GM21381 (cell line): ENCODE results near the gene JAKMIP1.

ENCODE experiments used
- ATAC-seq: cut with Tn5 transposase; IDR thresholded peaks from one replicate; pipeline ENCODE4 v1.9.1; 2021; ENCODE audit warnings: mild to moderate bottlenecking, moderate library complexity; ENCODE audit not compliant: unreplicated experiment

JAKMIP1 gene

GRCh38 chr4:6204871-6205566 is 4.7 kb upstream of the JAKMIP1 start:
- no peak for ATAC-seq

GRCh38 chr4:6204098-6204497 is 3.7 kb upstream of the JAKMIP1 start:
- no peak for ATAC-seq

GRCh38 chr4:6201580-6202091 is 1.3 kb upstream of the JAKMIP1 start:
- no peak for ATAC-seq

- peak; percentile 11 for ATAC-seq
Observed at GRCh38 chr4:6200922-6201362, 593 bp upstream of the JAKMIP1 start.

- no peak for ATAC-seq
Observed at GRCh38 chr4:6199422-6199921, 877 bp downstream of the JAKMIP1 start.

GRCh38 chr4:6198768-6199421 is 1.5 kb downstream of the JAKMIP1 start:
- no peak for ATAC-seq

GRCh38 chr4:6198278-6198677 is 2.1 kb downstream of the JAKMIP1 start:
- no peak for ATAC-seq

GRCh38 chr4:6197433-6198174 is 2.7 kb downstream of the JAKMIP1 start:
- no peak for ATAC-seq

- no peak for ATAC-seq
Observed at GRCh38 chr4:6196871-6197270, 3.5 kb downstream of the JAKMIP1 start.

- ATAC-seq: no peak
Observed at GRCh38 chr4:6196324-6196723, 4.0 kb downstream of the JAKMIP1 start.

- ATAC-seq: no peak
Observed at GRCh38 chr4:6195602-6196319, 4.6 kb downstream of the JAKMIP1 start.

- ATAC-seq: no peak
Observed at GRCh38 chr4:6194458-6195195, 5.7 kb downstream of the JAKMIP1 start.

GRCh38 chr4:6193399-6193798 is 7.0 kb downstream of the JAKMIP1 start:
- no peak for ATAC-seq

GRCh38 chr4:6192245-6192644 is 8.1 kb downstream of the JAKMIP1 start:
- ATAC-seq: no peak

- no peak for ATAC-seq
Observed at GRCh38 chr4:6191448-6192130, 8.8 kb downstream of the JAKMIP1 start.

GRCh38 chr4:6190486-6190885 is 9.9 kb downstream of the JAKMIP1 start:
- no peak for ATAC-seq

GRCh38 chr4:6189511-6189910 is 10.8 kb downstream of the JAKMIP1 start:
- no peak for ATAC-seq

- ATAC-seq: no peak
Observed at GRCh38 chr4:6188687-6189305, 11.6 kb downstream of the JAKMIP1 start.

GRCh38 chr4:6184169-6184568 is 16.2 kb downstream of the JAKMIP1 start:
- no peak for ATAC-seq
